Measurements from ENCODE around the gene LRRC8D.

DNA sequence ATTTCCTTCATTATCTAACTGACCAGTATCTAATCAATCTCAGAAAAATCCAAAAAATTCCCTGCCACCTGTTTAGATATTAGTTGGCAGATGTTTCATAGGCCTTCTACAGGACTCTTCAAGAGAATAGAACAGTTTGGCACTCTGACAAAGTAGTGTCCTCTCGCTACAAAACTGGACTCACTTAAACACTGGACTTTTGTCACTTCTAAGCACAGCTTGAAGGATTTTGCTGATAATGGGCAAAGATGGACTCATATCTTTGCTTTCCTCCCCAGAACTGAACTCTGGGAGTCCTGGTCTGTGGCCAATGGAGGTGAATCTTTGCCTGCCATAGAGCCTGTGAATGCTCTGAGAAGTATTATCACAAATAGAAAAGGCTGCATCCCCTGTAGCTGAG is 115.9 kb downstream of the LRRC8D start:
- TF ChIP-seq, protein P1, sequence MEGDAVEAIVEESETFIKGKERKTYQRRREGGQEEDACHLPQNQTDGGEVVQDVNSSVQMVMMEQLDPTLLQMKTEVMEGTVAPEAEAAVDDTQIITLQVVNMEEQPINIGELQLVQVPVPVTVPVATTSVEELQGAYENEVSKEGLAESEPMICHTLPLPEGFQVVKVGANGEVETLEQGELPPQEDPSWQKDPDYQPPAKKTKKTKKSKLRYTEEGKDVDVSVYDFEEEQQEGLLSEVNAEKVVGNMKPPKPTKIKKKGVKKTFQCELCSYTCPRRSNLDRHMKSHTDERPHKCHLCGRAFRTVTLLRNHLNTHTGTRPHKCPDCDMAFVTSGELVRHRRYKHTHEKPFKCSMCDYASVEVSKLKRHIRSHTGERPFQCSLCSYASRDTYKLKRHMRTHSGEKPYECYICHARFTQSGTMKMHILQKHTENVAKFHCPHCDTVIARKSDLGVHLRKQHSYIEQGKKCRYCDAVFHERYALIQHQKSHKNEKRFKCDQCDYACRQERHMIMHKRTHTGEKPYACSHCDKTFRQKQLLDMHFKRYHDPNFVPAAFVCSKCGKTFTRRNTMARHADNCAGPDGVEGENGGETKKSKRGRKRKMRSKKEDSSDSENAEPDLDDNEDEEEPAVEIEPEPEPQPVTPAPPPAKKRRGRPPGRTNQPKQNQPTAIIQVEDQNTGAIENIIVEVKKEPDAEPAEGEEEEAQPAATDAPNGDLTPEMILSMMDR (IDR thresholded peaks at IDR 0.05 in 2 of 3, conservative IDR thresholded peaks at IDR 0.05 in 1 of 3; ENCODE audit: borderline replicate concordance in 1 of 3, insufficient read depth in 1 of 3, low read depth in 2 of 3, low read length in 2 of 3): no peak
- no peak for TF ChIP-seq POLR2A (IDR thresholded peaks at IDR 0.05; ENCODE audit: borderline replicate concordance, extremely low read depth, insufficient read depth, insufficient read length)
- TF ChIP-seq, protein P2, sequence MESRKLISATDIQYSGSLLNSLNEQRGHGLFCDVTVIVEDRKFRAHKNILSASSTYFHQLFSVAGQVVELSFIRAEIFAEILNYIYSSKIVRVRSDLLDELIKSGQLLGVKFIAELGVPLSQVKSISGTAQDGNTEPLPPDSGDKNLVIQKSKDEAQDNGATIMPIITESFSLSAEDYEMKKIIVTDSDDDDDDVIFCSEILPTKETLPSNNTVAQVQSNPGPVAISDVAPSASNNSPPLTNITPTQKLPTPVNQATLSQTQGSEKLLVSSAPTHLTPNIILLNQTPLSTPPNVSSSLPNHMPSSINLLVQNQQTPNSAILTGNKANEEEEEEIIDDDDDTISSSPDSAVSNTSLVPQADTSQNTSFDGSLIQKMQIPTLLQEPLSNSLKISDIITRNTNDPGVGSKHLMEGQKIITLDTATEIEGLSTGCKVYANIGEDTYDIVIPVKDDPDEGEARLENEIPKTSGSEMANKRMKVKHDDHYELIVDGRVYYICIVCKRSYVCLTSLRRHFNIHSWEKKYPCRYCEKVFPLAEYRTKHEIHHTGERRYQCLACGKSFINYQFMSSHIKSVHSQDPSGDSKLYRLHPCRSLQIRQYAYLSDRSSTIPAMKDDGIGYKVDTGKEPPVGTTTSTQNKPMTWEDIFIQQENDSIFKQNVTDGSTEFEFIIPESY (IDR thresholded peaks at IDR 0.05; ENCODE audit: extremely low read depth, insufficient replicate concordance, low read length): no peak
- no peak for TF ChIP-seq EZH2 (IDR thresholded peaks at IDR 0.05)
- no peak for TF ChIP-seq SIN3A (IDR thresholded peaks at IDR 0.05; ENCODE audit: low read depth)
- no peak for TF ChIP-seq YY1 (IDR thresholded peaks at IDR 0.05; ENCODE audit: extremely low read depth, insufficient replicate concordance, low read depth, low read length)
- TF ChIP-seq EZH2phosphoT487 (IDR thresholded peaks at IDR 0.05; ENCODE audit: borderline replicate concordance): no peak
- no peak for TF ChIP-seq POLR2AphosphoS5 (IDR thresholded peaks at IDR 0.05; ENCODE audit: low read depth, low read length)
- no peak for TF ChIP-seq SP1 (IDR thresholded peaks at IDR 0.05; ENCODE audit: low read depth)
- TF ChIP-seq ZNF274 (IDR thresholded peaks at IDR 0.05; ENCODE audit: low read depth, low read length): no peak
- TF ChIP-seq, protein P3, sequence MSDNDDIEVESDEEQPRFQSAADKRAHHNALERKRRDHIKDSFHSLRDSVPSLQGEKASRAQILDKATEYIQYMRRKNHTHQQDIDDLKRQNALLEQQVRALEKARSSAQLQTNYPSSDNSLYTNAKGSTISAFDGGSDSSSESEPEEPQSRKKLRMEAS (IDR thresholded peaks at IDR 0.05): no peak
- TF ChIP-seq EGR1 (IDR thresholded peaks at IDR 0.05; ENCODE audit: low read depth): no peak
- no peak for TF ChIP-seq CBX3 (IDR thresholded peaks at IDR 0.05; ENCODE audit: low read depth)
- no peak for TF ChIP-seq FOSL1 (IDR thresholded peaks at IDR 0.05; ENCODE audit: low read depth)

All from HCT116 (cell line).